NCI-H524 (cell line): ENCODE data around the gene ASH1L.
"Not testable (repeated sequence)": the region's sequence is repeated elsewhere in the genome, so short reads cannot be mapped to it uniquely, and the experiment has no call there.

Experiments
- DNase-seq, 2 experiments: peaks; one replicate each; lab custom pipeline; 2025; lab: John Stamatoyannopoulos, UW

Gene ASH1L

DNA sequence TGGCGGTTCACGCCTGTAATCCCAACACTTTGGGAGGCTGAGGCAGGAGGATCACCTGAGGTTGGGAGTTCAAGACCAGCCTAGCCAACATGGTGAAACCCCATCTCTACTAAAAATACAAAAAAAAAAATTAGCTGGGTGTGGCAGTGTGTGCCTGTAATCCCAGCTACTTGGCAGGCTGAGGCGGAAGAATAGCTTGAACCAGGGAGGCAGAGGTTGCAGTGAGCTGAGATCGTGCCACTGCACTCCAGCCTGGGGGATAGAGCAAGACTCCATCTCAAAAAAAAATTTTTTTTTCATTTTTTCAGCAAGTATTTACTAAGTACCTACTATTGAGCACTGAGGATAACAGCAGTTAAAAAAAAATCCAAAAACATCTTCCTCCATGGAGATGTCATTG is 69.0 kb downstream of the ASH1L start:
- DNase-seq = not testable (repeated sequence)

GRCh38 chr1:155488419-155488818 is 74.2 kb downstream of the ASH1L start:
- DNase-seq = not testable (repeated sequence)

DNA sequence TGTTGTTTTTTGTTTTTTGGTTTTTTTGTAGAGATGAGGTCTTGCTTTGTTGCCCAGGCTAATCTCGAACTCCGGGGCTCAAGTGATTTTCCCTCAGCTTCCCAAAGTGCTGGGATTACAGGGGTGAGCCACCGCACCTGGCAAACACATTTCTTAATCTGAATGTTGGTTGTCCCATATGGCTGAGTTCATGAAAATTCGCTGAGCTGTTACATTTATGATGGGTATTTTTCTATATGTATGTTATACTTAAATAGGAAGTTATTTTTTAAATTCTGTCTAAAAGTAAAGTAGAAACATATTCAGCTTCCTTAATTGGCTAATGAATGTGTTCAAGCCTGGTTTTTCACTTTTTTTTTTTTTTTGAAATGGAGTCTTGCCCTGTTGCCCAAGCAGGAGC is 75.1 kb downstream of the ASH1L start:
- DNase-seq = no peak

DNA sequence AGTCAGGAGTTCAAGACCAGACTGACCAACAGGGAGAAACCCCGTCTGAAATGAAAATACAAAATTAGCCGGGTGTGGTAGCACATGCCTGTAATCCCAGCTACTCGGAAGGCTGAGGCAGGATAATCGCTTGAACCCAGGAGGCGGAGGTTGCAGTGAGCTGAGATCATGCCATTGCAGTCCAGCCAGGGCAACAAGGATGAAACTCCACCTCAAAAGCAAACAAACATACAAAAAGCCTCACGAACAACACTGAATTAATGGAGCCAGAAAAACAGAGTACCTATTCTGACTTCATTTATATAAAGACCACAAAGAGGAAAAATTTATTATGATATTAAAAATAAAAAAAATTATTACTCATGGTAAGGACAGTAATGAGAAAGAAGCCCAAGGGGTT is 75.7 kb downstream of the ASH1L start:
- DNase-seq = not testable (repeated sequence)

GRCh38 chr1:155485945-155486344 is 76.7 kb downstream of the ASH1L start:
- no peak for DNase-seq

GRCh38 chr1:155485222-155485621 is 77.4 kb downstream of the ASH1L start:
- DNase-seq = no peak

DNA sequence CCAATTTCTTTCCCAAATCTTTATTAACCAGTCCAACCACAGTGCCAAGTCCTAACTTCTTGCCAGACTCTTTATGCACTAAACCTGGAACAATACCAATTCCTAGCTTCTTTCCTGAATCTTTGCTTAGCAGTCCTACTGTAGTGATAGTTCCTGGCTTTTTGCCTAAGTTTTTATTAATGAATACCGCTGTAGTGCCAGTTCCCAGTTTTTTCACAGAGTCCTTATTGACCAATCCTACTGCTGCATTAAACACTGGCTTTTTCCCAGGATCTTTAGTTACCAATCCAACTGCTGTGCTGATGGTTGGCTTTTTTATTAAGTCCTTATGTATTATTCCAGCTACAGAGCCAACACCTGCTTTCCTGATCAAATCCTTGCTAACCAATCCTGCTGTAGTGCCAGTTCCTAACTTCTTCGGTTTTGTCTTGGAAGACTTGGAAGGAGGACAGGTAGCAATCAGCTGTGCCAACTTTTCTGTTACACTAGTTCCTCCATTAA is 80.8 kb downstream of the ASH1L start:
- no peak for DNase-seq

DNA sequence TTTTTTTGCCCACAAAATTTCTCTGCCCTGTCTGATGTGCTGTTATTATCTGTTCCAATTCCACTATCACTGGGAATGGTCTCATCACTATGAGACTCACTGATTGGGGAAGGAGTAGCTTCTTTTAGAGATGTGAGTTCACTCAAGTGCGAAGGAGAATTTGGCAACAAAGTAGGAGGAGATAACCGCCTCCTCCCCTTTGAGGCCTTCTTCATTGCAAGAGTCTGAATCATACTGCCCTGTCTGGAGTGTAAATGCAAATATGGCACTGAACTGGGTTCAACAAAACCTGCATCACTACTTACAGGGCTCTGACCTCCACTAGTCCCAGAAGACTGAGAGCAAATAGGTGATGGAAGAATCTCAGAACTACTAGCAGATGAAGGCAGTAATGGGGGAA is 83.4 kb downstream of the ASH1L start:
- no peak for DNase-seq

- no peak for DNase-seq
Observed at GRCh38 chr1:155478270-155478852, 84.2 kb downstream of the ASH1L start.

DNA sequence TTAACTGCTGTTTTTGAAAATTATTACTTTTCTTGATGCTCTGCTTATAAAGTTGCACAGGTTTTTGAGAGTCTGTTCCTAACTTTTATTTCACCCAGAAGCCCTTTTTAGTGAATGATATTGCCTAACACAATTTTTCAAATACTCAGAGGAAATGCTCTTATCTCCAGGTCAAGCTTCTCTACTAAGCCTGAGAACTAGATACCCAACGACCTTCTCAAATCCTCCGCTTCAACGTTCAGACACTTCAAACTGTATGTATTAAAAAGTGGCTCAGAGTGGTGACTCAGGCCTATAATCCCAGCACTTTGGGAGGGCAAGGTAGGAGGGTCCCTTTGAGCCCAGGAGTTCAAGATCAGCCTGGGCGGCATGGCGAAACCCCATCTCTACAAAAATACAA is 88.5 kb downstream of the ASH1L start:
- peak in 1 of 2 experiments; percentile 19 for DNase-seq

DNA sequence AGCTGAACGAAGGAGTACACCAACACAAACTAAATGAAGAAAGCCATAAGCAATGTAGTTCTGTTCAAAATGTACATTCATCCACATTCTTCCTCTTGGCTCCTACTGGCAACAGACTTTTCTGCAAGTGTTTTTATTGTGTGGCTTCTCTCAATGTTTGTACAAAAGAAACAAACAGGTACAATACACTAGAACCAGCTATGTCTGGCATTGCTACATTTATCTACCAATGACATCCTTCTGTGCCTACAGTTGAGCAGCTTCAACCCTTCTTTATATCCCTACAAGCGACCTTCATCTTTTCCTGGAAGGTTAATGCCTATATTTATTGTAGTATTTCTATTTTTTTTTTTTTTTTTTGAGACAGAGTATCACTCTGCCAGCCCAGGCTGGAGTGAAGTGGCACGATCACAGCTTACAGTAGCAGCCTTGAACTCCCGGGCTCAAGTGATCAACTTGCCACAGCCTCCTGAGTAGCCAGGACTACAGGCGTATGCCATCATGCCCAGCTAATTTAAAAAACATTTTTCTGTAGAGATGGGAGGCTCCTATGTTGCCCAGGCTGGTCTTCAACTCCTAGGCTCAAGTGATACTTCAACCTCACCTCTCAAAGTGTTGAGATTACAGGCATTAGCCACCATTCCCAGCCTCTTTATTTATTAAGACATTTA is 89.3 kb downstream of the ASH1L start:
- no peak for DNase-seq

GRCh38 chr1:155472491-155473083 is 90.0 kb downstream of the ASH1L start:
- DNase-seq = no peak

DNA sequence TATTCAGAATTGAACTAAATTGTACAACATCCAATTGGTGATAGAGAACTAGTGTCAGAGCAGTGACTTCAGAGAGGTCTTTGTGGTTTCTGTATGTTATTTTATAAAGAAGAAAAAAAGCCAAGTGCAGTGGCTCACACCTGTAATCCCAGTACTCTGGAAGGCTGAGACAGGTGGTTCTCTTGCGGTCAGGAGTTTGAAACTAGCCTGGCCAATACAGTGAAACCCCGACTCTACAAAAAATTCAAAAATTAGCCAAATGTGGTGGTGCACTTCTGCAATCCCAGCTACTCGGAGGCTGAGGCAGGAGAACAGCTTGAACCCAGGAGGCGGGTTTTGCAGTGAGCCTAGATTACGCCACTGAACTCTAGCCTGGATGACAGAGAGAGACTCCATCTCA is 90.7 kb downstream of the ASH1L start:
- DNase-seq = no peak

DNA sequence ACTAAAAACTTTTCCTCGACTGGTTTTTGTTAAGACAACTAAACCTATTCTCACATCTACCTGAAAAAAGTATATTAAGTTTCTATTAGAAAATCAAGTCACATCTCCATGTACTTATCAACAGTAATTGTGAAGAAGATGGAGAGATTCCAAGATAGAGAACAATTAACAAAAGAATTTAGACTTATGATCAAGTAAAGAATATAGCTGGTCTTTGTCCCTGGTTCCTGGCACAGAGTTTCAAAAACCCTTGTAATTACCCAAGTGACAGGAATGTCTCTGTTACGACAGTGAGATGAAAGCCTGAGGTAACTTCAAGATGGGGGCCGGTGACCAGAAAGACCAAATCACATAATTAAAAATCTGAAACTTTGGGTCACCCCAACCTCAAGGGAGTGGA is 91.6 kb downstream of the ASH1L start:
- DNase-seq = no peak

DNA sequence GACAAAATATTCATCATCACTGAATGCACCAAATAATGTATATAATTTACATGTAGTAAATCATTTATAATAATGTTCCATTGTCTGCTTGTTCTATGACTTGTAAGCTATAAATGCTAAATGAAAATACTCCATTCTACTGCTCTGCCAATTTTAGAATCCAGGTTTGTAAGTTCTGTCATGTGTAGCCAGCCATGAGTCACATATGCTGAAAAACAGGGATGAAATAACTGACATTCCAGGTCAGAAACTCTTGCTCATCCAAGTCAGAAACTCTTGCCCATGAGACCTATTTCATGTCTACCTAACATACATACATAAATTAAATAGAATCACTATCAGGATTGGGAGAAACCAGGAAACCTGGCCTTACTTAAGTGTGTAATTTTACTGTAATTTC is 95.6 kb downstream of the ASH1L start:
- DNase-seq = no peak

DNA sequence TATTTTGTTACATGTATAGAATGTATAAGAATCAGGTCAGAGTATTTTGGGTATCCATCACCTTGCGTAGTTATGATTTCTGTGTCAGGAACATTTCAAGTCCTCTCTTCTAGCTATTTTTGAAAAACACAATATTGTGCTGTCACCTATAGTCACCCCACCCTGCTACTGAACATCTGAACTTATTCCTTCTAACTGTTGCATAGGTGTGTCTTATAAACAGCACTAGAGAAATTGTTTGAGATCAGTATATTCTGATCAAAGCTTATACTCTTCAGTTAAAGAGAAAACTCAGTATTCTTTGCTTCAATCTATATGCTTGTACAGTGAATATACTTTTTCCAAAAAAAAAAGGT is 96.0 kb downstream of the ASH1L start:
- DNase-seq = no peak

- DNase-seq = no peak
Observed at GRCh38 chr1:155463865-155464650, 98.5 kb downstream of the ASH1L start.

- no peak for DNase-seq
Observed at GRCh38 chr1:155458111-155458510, 104.5 kb downstream of the ASH1L start.

GRCh38 chr1:155457266-155457665 is 105.3 kb downstream of the ASH1L start:
- DNase-seq = no peak

DNA sequence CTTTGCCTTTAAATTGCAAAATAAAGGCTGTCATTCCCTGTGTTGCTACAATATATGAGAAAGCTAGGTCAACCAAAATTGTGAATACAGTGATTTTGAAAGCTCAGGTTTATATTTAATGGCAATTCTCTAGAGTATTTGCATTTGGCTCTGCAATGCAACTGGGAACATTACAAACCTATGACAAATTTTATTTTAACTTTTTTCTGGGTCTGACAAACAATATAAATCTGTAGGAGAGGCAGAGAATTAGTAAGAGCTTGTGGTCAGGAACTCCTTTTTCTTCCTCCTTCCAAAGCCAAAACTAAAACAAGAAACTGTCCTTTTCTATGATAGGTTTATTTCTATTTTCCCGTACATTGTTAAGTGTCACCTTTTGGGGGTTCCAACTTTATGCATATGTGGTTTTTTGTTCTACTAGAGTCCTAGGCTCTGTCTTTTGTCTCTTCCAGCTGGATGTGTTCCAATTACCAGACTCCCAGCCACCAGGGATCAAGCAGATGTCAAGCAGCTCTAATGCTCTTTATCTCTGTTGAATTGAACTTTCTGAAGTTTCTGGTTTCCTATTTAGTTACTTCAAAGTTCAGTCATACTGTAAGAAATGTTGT is 106.9 kb downstream of the ASH1L start:
- DNase-seq = peak in 1 of 2 experiments; percentile 3

GRCh38 chr1:155454096-155454495 is 108.5 kb downstream of the ASH1L start:
- DNase-seq = no peak

- DNase-seq = no peak
Observed at GRCh38 chr1:155453141-155453540, 109.5 kb downstream of the ASH1L start.
